CD14-positive monocyte (primary cell): Measurements from ENCODE around the gene TACR1. TPM values are rescaled to one million over a fixed set of nuclear protein-coding genes. Genes with fewer than 3 reads are reported as not detected.

Experiments
- DNase-seq, 3 donors: peaks; one replicate each; pipeline ENCODE4 v3.0.0-alpha.2; 2011 to 2022
- H2AFZ ChIP-seq: 2 replicates; pipeline ENCODE4 v1.6.0; 2012; ENCODE audit warnings: mild to moderate bottlenecking, low read depth, low read length, inconsistent platforms; ENCODE audit not compliant: insufficient read depth, poor library complexity, severe bottlenecking
- H3K27ac ChIP-seq, 2 donors: 1 replicate in 1 of 2; 2 replicates in 1 of 2; pipeline ENCODE4 v1.5.1; 2012 to 2013; ENCODE audit warnings: low read length in 2 of 2, control low read depth in 1 of 2, inconsistent platforms in 1 of 2, low read depth in 1 of 2, mild to moderate bottlenecking in 1 of 2
- H3K27me3 ChIP-seq, 2 donors: one replicate each; pipeline versions ENCODE4 v1.6.0 to v1.6.1; 2011 to 2013; ENCODE audit warnings: low read length in 2 of 2; ENCODE audit not compliant: control insufficient read depth in 2 of 2, insufficient read depth in 2 of 2
- H3K36me3 ChIP-seq, 2 donors: replicated peaks in 1 of 2; 1 replicate in 1 of 2; 2 replicates in 1 of 2; pipeline versions ENCODE4 v1.5.1 to v1.6.1; 2012 to 2013; ENCODE audit warnings: low read length in 2 of 2, control low read depth in 1 of 2, inconsistent platforms in 1 of 2, mild to moderate bottlenecking in 1 of 2; ENCODE audit not compliant: insufficient read depth in 2 of 2, control insufficient read depth in 1 of 2
- H3K4me1 ChIP-seq, 2 donors: 1 replicate in 1 of 2; 2 replicates in 1 of 2; pipeline versions ENCODE4 v1.5.1 to v1.6.1; 2012 to 2013; ENCODE audit warnings: low read length in 2 of 2, control low read depth in 1 of 2, inconsistent platforms in 1 of 2, mild to moderate bottlenecking in 1 of 2, moderate library complexity in 1 of 2; ENCODE audit not compliant: insufficient read depth in 2 of 2, control insufficient read depth in 1 of 2
- H3K4me2 ChIP-seq: replicated peaks from 2 replicates; pipeline ENCODE3; 2012; ENCODE audit warnings: low read length, moderate library complexity, mild to moderate bottlenecking; ENCODE audit not compliant: poor library complexity, severe bottlenecking; ENCODE audit errors: extremely low read depth
- H3K4me3 ChIP-seq, 3 experiments: fragments of 200-600 bp in 1 of 3; sonication (generic) in 1 of 3; replicated peaks in 1 of 3; 1 replicate in 2 of 3; 2 replicates in 1 of 3; pipeline ENCODE4 v1.5.1; 2011 to 2013; ENCODE audit warnings: low read length in 3 of 3, mild to moderate bottlenecking in 3 of 3, control low read depth in 2 of 3, low read depth in 2 of 3, inconsistent platforms in 1 of 3, moderate library complexity in 1 of 3
- H3K79me2 ChIP-seq: 2 replicates; pipeline ENCODE4 v1.6.0; 2012; ENCODE audit warnings: mild to moderate bottlenecking, control low read depth, inconsistent platforms, low read length, moderate library complexity; ENCODE audit not compliant: insufficient read depth
- H3K9ac ChIP-seq: 2 replicates; pipeline ENCODE4 v1.6.0; 2017; ENCODE audit warnings: low read length, mild to moderate bottlenecking; ENCODE audit not compliant: insufficient read depth, poor library complexity, severe bottlenecking
- H3K9me3 ChIP-seq, 2 donors: replicated peaks in 1 of 2; 1 replicate in 1 of 2; 2 replicates in 1 of 2; pipeline versions ENCODE4 v1.5.1 to v1.6.1; 2012 to 2013; ENCODE audit warnings: low read length in 2 of 2, control low read depth in 1 of 2; ENCODE audit not compliant: control insufficient read depth in 1 of 2, insufficient read depth in 1 of 2
- H4K20me1 ChIP-seq: 2 replicates; pipeline ENCODE4 v1.6.0; 2012; ENCODE audit warnings: mild to moderate bottlenecking, low read length, control low read depth, moderate library complexity; ENCODE audit not compliant: insufficient read depth
- H3K27ac Mint-ChIP-seq, 7 donors: one replicate each; pipeline ENCODE4 v1.8.0; 2020; ENCODE audit warnings: mild to moderate bottlenecking in 7 of 7, mixed read lengths in 7 of 7, moderate library complexity in 6 of 7, inconsistent platforms in 2 of 7
- H3K27me3 Mint-ChIP-seq, 3 donors: one replicate each; pipeline ENCODE4 v1.8.0; 2021 to 2022; ENCODE audit warnings: low read depth in 3 of 3, mild to moderate bottlenecking in 3 of 3, mixed read lengths in 3 of 3, moderate library complexity in 3 of 3, inconsistent platforms in 1 of 3
- H3K36me3 Mint-ChIP-seq, 2 donors: one replicate each; pipeline ENCODE4 v1.8.0; 2020; ENCODE audit warnings: mixed read lengths in 2 of 2, inconsistent platforms in 1 of 2, mild to moderate bottlenecking in 1 of 2
- H3K4me1 Mint-ChIP-seq: one replicate; pipeline ENCODE4 v1.8.0; 2020; ENCODE audit warnings: mild to moderate bottlenecking, mixed read lengths
- H3K4me3 Mint-ChIP-seq, 2 donors: one replicate each; pipeline ENCODE4 v1.8.0; 2020; ENCODE audit warnings: mild to moderate bottlenecking in 2 of 2, mixed read lengths in 2 of 2, moderate library complexity in 1 of 2
- H3K9me3 Mint-ChIP-seq, 7 donors: one replicate each; pipeline ENCODE4 v1.8.0; 2020 to 2022; ENCODE audit warnings: mixed read lengths in 7 of 7, mild to moderate bottlenecking in 6 of 7, moderate library complexity in 6 of 7, inconsistent platforms in 2 of 7
- CTCF ChIP-seq: fragments of 200-600 bp; IDR thresholded peaks from one replicate; pipeline ENCODE4 v1.8.0; 2022; ENCODE audit warnings: antibody characterized with exemption, mild to moderate bottlenecking
- WGBS: methylation state at CpG from one replicate; pipeline ENCODE4 v1.1.5; 2013; ENCODE audit warnings: missing lambda C conversion rate; ENCODE audit not compliant: insufficient coverage; 5-methylcytosine and 5-hydroxymethylcytosine counted together
- intact Hi-C, 2 donors: fragments of 100-400 bp; cut with micrococcal nuclease; formaldehyde crosslinking; loops; one replicate each; pipeline versions ENCODE4 v1.15.0 to v1.15.1; 2023
- polyA plus RNA-seq, 3 donors: library from polyadenylated mRNA; depleted of rRNA in 1 of 3; unstranded in 2 of 3; stranded (reverse) in 1 of 3; fragments of 300-500 nt in 2 of 3; fragments of >200 nt in 1 of 3; fragmentation: Illumina TruSeq in 2 of 3; gene quantifications; 1 replicate in 2 of 3; 2 replicates in 1 of 3; pipeline ENCODE4 v1.2.3, GENCODE V29; 2012 to 2021

The TACR1 gene
- polyA plus RNA-seq, 3 donors = not detected

GRCh38 chr2:75241696-75242095, 42.4 kb upstream of the TACR1 start:
- H3K36me3 Mint-ChIP-seq = no peaks in the 10 kb centered on the region
- intact Hi-C loops = no loop called here
- Histone ChIP-seq H3K4me3 (no peak overlapping the region), H4K20me1 (no peaks in the 10 kb centered on the region), H3K9me3 (peaks cover 6 to 9% of the 10 kb centered on the region in 2 donors), H3K27me3 (no peaks in the 10 kb centered on the region), H3K27ac (no peak overlapping the region), H3K4me2 (no peak overlapping the region), H3K9ac (no peak overlapping the region), H3K36me3 (no peaks in the 10 kb centered on the region), H2AFZ (no peak overlapping the region), H3K79me2 (no peaks in the 10 kb centered on the region), H3K4me1 (no peaks in the 10 kb centered on the region)
- no peak overlapping the region for H3K27ac Mint-ChIP-seq
- no peak overlapping the region for H3K4me3 Mint-ChIP-seq
- no peak for DNase-seq
- H3K27me3 Mint-ChIP-seq = peaks cover 0 to 3% (median 2%) of the 10 kb centered on the region in 3 donors
- no peaks in the 10 kb centered on the region for H3K4me1 Mint-ChIP-seq
- no peak for TF ChIP-seq CTCF
- 89% methylated on average over 1 of the region's 4 CpGs for WGBS
- peaks cover 4 to 25% (median 13%) of the 10 kb centered on the region in 7 donors for H3K9me3 Mint-ChIP-seq

GRCh38 chr2:75238670-75239330, 39.5 kb upstream of the TACR1 start:
- Mint-ChIP-seq H3K4me1 (no peaks in the 10 kb centered on the region), H3K27ac (no peak overlapping the region), H3K36me3 (no peaks in the 10 kb centered on the region), H3K9me3 (peaks cover 4 to 22% (median 13%) of the 10 kb centered on the region in 7 donors), H3K4me3 (no peak overlapping the region), H3K27me3 (peaks cover 0 to 4% (median 2%) of the 10 kb centered on the region in 3 donors)
- Histone ChIP-seq H3K9ac (no peak overlapping the region), H3K79me2 (no peaks in the 10 kb centered on the region), H2AFZ (no peak overlapping the region), H3K4me2 (no peak overlapping the region), H3K27ac (no peak overlapping the region), H4K20me1 (no peaks in the 10 kb centered on the region), H3K4me3 (no peak overlapping the region), H3K27me3 (no peaks in the 10 kb centered on the region), H3K4me1 (no peaks in the 10 kb centered on the region), H3K36me3 (no peaks in the 10 kb centered on the region), H3K9me3 (peaks cover 6 to 9% of the 10 kb centered on the region in 2 donors)
- WGBS = 70% methylated on average over 2 of the region's 6 CpGs
- no peak for TF ChIP-seq CTCF
- intact Hi-C loops = no loop called here
- no peak for DNase-seq
